Liver (tissue), 3 donors: ENCODE data around the gene LOXL4.

Experiments
- ATF3 ChIP-seq: IDR thresholded peaks from 2 replicates; pipeline ENCODE4 v1.6.1; 2016; ENCODE audit warnings: antibody characterized with exemption
- CTCF ChIP-seq: fragments of 150-350 bp; IDR thresholded peaks from 2 replicates; pipeline ENCODE4 v1.5.1; 2017; ENCODE audit warnings: improper control_type of control experiment, low read depth, low read length; ENCODE audit not compliant: missing input control
- EGR1 ChIP-seq, 2 donors: IDR thresholded peaks; 2 replicates each; pipeline ENCODE4 v1.6.1; 2016 to 2018; ENCODE audit warnings: antibody characterized with exemption in 2 of 2, low read depth in 2 of 2
- FOXA1 ChIP-seq: IDR thresholded peaks from 2 replicates; pipeline ENCODE4 v1.6.1; 2016; ENCODE audit warnings: antibody characterized with exemption
- GABPA ChIP-seq, 2 donors: IDR thresholded peaks in 1 of 2; conservative IDR thresholded peaks in 1 of 2; 2 replicates each; pipeline ENCODE4 v1.6.1; 2016; ENCODE audit warnings: antibody characterized with exemption in 2 of 2, mild to moderate bottlenecking in 1 of 2, moderate library complexity in 1 of 2
- HNF4A ChIP-seq, 2 donors: conservative IDR thresholded peaks; 2 replicates each; pipeline ENCODE4 v1.6.1; 2016; ENCODE audit warnings: antibody characterized with exemption in 2 of 2, mild to moderate bottlenecking in 2 of 2
- HNF4G ChIP-seq: IDR thresholded peaks from 2 replicates; pipeline ENCODE4 v1.6.1; 2016; ENCODE audit warnings: antibody characterized with exemption
- JUND ChIP-seq, 2 donors: IDR thresholded peaks; 2 replicates each; pipeline ENCODE4 v1.6.1; 2016; ENCODE audit warnings: antibody characterized with exemption in 2 of 2
- MAX ChIP-seq: IDR thresholded peaks from 2 replicates; pipeline ENCODE4 v1.6.1; 2016; ENCODE audit warnings: antibody characterized with exemption
- REST ChIP-seq: IDR thresholded peaks from 2 replicates; pipeline ENCODE4 v1.6.1; 2016; ENCODE audit warnings: antibody characterized with exemption, mild to moderate bottlenecking
- YY1 ChIP-seq: IDR thresholded peaks from 2 replicates; pipeline ENCODE4 v1.6.1; 2016; ENCODE audit warnings: antibody characterized with exemption, mild to moderate bottlenecking
- donor health status: healthy.
- donor health status: healthy.

DNA sequence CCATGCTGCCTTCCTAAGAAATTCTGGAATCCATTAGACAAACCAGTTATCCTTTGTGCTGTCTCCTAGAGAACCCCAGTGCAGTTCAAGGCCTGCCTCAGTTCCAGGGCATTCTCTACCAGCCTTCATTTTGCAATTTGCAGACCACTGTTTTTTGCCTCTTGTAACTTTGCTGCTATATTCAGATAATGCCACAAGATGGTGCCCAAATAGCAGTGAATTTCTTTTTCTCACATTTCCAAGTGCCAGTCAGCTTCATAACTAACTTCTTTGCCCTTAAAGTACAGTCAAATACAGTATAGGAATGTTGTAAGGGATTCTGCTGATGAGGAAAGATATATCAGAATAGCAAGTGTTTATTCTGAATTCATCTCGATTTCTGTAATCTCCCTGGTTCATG, 25.2 kb downstream of the LOXL4 start:
- TF ChIP-seq HNF4G (no peak), CTCF (peak; percentile 21), ATF3 (no peak), GABPA (IDR thresholded peaks at IDR 0.05 in 1 of 2, conservative IDR thresholded peaks at IDR 0.05 in 1 of 2) (no peak), JUND (IDR thresholded peaks at IDR 0.05) (no peak), FOXA1 (no peak), HNF4A (conservative IDR thresholded peaks at IDR 0.05) (no peak), REST (no peak), EGR1 (IDR thresholded peaks at IDR 0.05; ENCODE audit: low read depth in 2 of 2) (no peak), YY1 (no peak), MAX (no peak)
